ENCODE measurements around the gene NPR3. TPM values are rescaled to one million over a fixed set of nuclear protein-coding genes. Genes with fewer than 3 reads are reported as not detected.
A peak's percentile ranks its signal among the peaks of the same experiment; 100 is the strongest.

The NPR3 gene
- total and polyA plus RNA-seq, 3 donors from 2014 or later = 2.8 to 3.9 (median 3.2) TPM

DNA sequence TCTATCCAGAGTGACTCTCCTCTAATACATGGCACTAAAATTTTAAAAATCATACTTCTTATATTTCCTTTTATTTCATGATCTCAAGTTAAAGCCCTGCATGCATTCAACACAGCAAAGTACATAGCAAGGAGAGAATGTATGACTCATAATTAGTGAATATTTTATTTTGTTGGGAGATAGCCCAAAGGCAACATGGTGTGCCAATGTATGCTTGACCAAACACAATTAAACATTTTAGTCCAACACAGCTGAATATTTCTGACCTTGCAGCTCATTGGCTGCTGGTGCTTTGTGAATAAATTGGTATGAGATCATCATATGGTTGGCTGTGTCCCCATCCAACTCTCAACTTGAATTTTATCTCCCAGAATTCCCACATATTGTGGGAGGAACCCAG is 103.5 kb downstream of the NPR3 start:
- no peaks in the 10 kb centered on the region for H3K36me3 ChIP-seq (ENCODE audit: low read depth, missing control alignments)
- DNase-seq = no peak
- no peak overlapping the region for H3K4me3 ChIP-seq
- H3K4me1 ChIP-seq = peaks cover 8% of the 10 kb centered on the region
- H3K27ac ChIP-seq = no peak overlapping the region
- H3K9me3 ChIP-seq = no peaks in the 10 kb centered on the region
- H3K27me3 ChIP-seq = no peaks in the 10 kb centered on the region
- intact Hi-C loops (cut with DNase I; ENCODE audit: low total_unique reads) = no loop called here
- TF ChIP-seq CTCF (IDR thresholded peaks at IDR 0.05) (no peak), POLR2A (IDR thresholded peaks at IDR 0.05) (no peak)

DNA sequence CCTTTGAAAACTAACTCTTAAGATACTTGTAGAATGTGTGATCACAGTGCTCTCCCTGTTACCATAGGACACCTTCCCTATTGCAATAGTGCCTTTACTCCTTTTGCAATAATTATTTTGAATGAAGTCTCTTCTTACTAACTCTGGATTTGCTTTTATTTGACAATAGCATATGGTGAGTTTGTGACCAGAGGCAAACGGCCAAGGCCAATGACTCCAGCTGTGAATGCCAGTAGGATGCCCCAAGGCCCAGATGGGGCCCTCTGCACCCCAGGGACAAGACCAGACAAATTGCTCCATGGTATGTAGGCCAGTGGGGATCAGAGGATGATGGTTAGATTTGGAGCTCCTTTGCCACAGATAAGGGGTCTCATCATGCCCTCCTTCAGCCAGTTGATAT is 116.9 kb downstream of the NPR3 start:
- peaks cover 11% of the 10 kb centered on the region for H3K4me1 ChIP-seq
- TF ChIP-seq CTCF (IDR thresholded peaks at IDR 0.05) = no peak
- no peak for TF ChIP-seq POLR2A (IDR thresholded peaks at IDR 0.05)
- H3K36me3 ChIP-seq (ENCODE audit: low read depth, missing control alignments) = no peaks in the 10 kb centered on the region
- no peak overlapping the region for H3K4me3 ChIP-seq
- WGBS, 2 donors = 59 to 60% methylated on average over 1 of the region's 1 CpG
- no peaks in the 10 kb centered on the region for H3K27me3 ChIP-seq
- no peak overlapping the region for H3K27ac ChIP-seq
- intact Hi-C loops (cut with DNase I; ENCODE audit: low total_unique reads) = no loop called here
- no peaks in the 10 kb centered on the region for H3K9me3 ChIP-seq
- no peak for DNase-seq

DNA sequence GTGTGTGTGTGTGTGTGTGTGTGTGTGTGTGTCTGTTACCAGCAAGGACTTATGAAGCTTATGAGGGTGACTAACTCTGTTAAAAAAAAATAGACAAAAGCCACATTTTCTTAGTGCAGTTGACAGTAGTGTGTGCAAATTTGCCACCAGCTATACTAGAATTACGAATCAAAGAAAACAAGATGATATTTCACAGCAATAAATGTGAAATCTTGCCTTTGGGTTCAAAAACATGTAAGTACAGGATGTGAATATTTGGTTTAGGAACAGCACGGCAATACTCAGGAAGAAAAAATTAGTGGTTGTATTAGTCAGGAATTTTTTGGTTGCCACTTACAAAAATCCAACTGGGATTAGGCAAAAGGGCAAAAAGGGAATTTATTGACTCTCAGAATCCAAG is 117.4 kb downstream of the NPR3 start:
- Histone ChIP-seq H3K27me3 (no peaks in the 10 kb centered on the region), H3K36me3 (ENCODE audit: low read depth, missing control alignments) (no peaks in the 10 kb centered on the region), H3K4me3 (no peak overlapping the region), H3K9me3 (no peaks in the 10 kb centered on the region), H3K27ac (no peak overlapping the region), H3K4me1 (peaks cover 11% of the 10 kb centered on the region)
- no peak for DNase-seq
- intact Hi-C loops (cut with DNase I; ENCODE audit: low total_unique reads) = no loop called here
- no peak for TF ChIP-seq POLR2A (IDR thresholded peaks at IDR 0.05)
- TF ChIP-seq CTCF (IDR thresholded peaks at IDR 0.05) = no peak
- WGBS, 2 donors = 76 to 83% methylated on average over 2 of the region's 2 CpGs

- WGBS, 2 donors = 0 to 40% methylated on average over 1 of the region's 1 CpG
- no peaks in the 10 kb centered on the region for H3K9me3 ChIP-seq
- DNase-seq = peak; percentile 39
- peak overlapping the region; percentile 56 to 84 for H3K27ac ChIP-seq
- H3K4me3 ChIP-seq = no peak overlapping the region
- no peak for TF ChIP-seq CTCF (IDR thresholded peaks at IDR 0.05)
- no peak for TF ChIP-seq POLR2A (IDR thresholded peaks at IDR 0.05)
- no peaks in the 10 kb centered on the region for H3K27me3 ChIP-seq
- H3K36me3 ChIP-seq (ENCODE audit: low read depth, missing control alignments) = no peaks in the 10 kb centered on the region
- H3K4me1 ChIP-seq = peaks cover 20% of the 10 kb centered on the region
- intact Hi-C loops (cut with DNase I; ENCODE audit: low total_unique reads) = no loop called here
These were observed 120.5 kb downstream of the NPR3 start for GRCh38 chr5:32831624-32832023.

- 89 to 90% methylated on average over 1 of the region's 1 CpG for WGBS, 2 donors
- DNase-seq = no peak
- H3K36me3 ChIP-seq (ENCODE audit: low read depth, missing control alignments) = no peaks in the 10 kb centered on the region
- TF ChIP-seq POLR2A (IDR thresholded peaks at IDR 0.05) (no peak), CTCF (IDR thresholded peaks at IDR 0.05) (no peak)
- no peaks in the 10 kb centered on the region for H3K27me3 ChIP-seq
- H3K4me3 ChIP-seq = no peak overlapping the region
- peak overlapping the region in 1 of 2 donors; percentile 84 for H3K27ac ChIP-seq
- peaks cover 20% of the 10 kb centered on the region for H3K4me1 ChIP-seq
- intact Hi-C loops (cut with DNase I; ENCODE audit: low total_unique reads) = no loop called here
- H3K9me3 ChIP-seq = no peaks in the 10 kb centered on the region
These were observed 122.0 kb downstream of the NPR3 start for GRCh38 chr5:32833127-32833526.
